ENCODE results near the gene TARS2.
A peak's percentile ranks its signal among the peaks of the same experiment; 100 is the strongest.

TARS2 gene, protein sequence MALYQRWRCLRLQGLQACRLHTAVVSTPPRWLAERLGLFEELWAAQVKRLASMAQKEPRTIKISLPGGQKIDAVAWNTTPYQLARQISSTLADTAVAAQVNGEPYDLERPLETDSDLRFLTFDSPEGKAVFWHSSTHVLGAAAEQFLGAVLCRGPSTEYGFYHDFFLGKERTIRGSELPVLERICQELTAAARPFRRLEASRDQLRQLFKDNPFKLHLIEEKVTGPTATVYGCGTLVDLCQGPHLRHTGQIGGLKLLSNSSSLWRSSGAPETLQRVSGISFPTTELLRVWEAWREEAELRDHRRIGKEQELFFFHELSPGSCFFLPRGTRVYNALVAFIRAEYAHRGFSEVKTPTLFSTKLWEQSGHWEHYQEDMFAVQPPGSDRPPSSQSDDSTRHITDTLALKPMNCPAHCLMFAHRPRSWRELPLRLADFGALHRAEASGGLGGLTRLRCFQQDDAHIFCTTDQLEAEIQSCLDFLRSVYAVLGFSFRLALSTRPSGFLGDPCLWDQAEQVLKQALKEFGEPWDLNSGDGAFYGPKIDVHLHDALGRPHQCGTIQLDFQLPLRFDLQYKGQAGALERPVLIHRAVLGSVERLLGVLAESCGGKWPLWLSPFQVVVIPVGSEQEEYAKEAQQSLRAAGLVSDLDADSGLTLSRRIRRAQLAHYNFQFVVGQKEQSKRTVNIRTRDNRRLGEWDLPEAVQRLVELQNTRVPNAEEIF

DNA sequence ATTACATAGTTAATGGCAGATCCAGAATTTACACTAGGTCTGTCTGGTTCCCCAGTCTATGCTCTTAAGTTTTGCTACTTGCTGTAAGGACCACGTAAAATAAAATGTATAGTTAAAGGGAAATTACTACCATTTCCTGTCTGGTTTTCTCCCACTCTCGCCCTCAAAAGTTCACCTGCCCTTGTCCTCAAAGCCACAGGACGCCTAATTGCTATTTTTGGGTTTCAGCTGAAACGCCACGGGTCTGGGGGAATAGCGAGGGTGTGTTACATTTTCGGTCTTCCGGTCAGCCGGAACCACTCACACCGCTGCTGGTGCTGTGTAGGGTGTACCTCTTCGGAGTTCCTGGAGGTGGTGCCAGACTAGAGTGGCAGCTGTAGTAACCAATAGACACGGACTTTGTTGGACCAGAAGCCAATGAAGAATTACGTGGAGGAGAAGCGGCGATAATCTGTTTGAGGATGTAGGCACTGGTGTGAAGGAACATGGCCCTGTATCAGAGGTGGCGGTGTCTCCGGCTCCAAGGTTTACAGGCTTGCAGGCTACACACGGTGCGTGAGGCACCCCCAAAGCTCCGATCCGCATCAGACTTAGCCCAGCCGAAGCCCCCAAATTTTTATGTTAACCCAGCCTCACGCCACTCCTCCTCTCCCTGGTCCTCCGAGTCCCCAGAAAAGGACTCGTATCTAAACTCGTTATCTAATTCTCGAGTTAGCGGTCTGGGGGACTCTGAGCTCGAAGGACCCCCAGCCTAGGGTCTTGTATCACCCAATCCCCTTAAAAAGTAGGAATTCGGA lies at the start of gene TARS2:
Gene TARS2 (plus strand): TSS at position 454 of the 797 bp plus-strand sequence. CDS start 32 bp downstream, at position 486.
- DNase-seq = peak; percentile 96

DNA sequence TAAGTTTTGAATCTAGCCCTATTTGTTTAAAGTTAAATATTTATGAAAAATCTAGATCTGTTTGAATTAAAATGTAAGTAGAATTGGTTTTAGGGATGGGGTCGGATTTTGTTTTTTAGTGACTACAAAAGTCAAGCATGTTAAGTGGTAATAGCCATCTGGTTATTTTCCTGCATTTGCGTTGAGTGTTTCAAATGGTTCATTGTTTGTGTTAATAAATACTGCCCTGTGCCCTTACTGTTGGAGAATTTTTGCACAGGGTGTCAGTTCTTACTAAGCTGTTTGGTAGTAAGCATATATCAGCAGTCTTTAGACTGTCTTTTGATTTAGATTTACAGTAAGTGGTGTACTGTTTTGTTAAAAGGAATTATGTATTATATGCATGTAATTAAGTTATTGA lies 46.1 kb upstream of the TARS2 start:
- DNase-seq = no peak

DNA sequence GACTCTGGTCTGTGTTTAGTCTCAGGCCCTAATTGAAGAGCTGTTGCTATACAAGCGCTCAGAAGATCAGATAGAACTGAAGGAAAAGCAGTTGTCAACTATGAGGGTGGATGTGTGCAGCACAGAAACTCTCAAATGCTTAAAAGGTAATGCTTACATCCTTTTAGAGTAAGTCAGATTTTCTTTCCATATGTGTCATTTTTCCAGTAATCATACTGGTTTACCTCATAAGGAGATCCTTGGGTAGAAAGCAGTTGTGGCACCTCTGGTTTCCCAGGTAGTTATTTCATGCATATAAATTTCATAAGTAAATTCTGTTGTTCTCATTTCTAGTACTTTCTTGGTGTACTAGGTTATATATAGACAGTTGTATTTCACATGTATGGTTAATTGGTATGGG lies 43.0 kb upstream of the TARS2 start:
- no peak for DNase-seq

DNA sequence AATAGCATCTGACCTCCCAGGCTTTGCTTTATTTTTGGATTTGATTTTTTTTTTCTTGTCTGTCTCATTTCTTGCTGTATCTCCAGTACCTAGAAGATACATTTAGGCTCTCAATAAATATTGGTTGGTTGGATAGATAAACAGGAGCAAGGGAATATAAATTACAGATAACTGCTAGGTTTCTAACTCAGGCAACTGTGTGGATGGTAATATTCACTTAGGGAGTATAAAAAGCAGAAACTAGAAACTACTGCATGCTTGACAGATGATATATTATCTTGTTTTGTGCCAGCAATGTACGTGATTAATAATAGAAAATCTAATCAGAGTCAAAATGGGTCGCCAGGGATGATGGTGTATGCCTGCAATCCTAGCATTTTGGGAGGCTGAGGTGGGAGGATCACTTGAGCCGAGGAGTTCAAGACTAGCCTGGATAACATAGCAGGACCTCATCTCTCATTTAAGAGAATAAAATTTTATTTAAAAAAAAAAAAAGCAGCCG lies 31.0 kb upstream of the TARS2 start:
- no peak for DNase-seq

DNA sequence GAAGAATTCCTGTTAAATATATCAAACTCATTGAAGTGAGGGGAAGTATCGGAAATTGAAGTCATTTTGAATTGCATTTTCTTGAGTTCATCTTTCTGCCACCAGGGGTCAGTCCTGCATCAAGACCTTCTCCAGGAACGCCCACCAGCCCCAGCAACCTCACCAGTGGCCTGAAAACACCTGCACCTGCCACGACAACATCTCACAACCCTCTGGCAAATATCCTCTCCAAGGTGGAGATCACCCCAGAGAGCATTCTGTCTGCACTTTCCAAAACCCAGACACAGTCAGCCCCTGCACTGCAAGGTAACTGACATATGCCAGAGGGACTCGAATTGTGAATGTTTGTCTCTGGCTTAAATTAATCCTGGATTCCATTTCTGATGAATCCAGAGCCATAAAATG lies 22.8 kb upstream of the TARS2 start:
- DNase-seq = peak; percentile 66

DNA sequence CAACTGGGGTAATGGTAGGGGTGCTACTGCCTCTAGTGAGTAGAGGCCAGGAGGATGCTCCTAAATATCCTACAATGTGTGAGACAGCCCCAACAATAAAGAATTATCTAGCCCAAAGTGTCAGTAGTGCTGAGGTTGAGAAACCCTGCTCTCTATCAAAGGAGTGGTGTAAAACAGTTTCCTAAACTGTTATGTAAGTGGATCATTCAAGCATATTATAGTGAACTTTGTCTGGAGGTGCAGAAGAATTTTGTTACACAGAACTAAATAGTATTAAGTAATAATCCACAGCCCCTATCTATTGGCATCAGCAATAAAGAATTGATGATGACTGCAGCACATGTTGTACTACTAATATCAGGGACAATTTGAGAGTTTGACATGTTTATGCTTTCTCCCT lies 20.3 kb upstream of the TARS2 start:
- no peak for DNase-seq

DNA sequence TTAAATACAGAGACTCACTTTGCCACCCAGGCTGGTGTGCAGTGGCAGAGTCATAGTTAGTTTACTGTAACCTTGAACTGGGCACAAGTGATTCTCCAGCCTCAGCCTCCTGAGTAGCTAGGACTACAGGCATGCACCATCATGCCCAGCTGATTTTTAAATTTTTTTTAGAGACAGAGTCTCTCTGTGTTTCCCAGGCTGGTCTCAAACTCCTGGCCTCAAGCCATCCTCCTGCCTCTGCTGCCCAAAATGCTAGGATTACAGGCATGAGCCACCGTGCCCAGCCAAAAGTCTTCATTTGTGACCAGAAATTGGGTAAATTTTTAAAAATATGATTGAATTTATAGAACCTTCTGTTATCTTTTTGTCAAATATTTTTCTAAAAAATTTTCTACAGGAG lies 17.9 kb upstream of the TARS2 start:
- no peak for DNase-seq

DNA sequence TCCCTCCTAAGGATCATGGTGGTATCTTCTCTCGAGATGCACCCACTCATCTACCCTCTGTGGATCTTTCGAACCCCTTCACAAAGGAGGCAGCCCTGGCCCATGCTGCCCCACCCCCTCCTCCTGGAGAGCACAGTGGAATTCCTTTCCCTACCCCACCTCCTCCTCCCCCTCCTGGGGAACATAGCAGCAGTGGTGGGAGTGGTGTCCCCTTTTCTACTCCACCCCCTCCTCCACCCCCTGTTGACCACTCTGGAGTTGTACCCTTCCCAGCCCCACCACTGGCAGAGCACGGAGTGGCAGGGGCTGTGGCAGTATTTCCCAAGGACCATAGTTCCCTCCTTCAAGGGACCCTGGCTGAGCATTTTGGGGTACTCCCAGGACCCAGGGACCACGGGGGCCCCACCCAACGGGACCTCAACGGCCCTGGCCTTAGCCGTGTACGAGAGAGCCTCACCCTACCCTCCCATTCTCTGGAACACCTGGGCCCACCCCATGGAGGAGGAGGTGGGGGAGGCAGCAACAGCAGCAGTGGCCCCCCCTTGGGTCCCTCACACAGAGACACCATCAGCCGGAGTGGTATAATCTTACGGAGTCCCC lies 14.5 kb upstream of the TARS2 start:
- DNase-seq = no peak

DNA sequence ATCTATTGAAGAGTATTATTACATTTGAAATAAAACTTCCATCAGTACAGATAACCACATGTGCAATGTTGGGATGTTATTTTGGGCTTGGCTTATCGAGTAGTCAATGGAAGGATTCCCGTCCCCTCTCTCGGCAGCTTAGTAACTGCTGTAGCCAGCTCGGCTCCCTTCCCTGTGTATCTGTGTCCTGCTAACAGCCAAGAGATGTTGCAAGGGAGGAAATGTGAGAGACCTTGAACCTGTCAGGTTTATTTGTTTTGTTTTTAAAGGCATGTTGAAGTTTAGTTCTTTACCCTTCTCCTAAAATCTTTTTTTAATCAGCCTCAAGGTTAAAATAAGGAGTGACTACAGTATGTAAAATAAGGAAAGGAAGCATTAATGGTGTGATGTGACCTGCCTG lies 13.6 kb upstream of the TARS2 start:
- no peak for DNase-seq

DNA sequence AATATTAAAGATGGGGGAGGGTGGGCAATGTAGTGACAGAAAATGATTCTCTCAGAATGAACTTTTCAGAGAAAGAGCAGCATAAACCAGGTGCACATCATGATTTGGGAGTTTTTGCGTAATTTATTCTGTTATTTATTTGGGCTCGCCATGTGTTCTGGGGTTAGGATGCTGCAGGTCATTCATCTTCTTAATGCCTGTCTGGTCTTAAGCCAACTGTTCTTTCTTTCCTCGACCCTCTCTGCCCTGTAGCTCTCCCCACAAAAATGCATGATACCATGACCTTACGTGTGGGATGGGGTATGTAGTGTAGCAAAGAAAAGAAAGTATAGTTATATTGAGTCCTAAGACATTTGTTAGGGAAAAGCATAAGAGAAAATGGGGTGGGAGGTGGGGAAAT lies 12.3 kb upstream of the TARS2 start:
- no peak for DNase-seq

DNA sequence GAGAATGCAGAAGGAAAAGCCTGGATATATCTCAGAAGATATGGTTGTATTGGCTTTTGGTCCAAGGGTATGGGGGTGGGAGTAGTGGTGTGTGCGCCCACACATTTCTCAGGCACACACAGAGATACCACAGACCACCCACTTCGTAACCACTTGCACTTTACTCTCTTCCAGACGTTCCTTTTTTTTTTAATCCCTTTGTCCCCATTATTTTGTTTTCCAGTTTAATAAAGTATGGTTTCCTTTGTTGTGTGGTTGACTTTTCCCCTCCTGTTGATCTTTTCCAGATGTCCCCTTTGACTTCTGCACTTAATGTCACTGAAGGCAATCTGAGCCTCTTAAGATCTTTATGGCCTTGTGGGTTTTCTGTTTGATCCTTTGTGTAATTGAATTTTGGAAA lies 10.5 kb upstream of the TARS2 start:
- no peak for DNase-seq

DNA sequence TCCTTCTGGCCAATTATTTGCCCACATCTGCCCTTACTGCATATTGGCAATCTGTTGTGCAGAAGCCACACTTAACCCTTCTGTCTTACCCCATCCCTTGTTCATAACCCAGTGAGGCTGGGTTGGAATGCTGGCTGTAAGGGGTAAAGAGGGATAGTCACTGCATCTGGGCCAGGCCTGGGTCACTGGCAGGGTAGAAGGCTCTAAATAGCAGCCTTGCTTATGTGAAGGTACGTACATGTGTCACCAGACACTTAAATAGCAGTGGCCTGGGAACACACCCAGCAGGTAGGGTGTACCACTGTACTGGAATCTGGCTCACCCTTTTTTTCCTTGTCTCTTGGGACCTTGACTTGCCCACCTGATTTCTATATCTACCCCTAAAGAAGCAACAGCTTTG lies 9.9 kb upstream of the TARS2 start:
- DNase-seq = no peak

DNA sequence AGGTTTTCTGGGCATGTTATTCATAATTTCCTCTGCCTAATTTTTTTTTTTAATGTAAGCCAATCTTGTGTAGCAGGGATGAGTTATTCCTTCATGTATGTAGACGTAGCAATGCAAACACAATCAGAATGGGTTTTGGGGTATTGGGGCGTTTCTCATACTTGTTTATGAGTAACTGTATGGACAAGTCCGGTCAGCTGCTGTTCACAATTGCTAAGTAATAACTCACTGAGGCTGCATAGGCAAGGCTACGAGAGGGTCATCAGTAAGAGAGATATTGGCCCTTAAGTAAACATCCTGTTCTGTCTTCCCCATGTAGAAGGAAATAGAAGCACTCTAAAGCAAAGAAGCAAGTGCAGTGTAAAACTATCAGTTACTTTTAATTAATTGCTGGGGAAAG lies 9.5 kb upstream of the TARS2 start:
- no peak for DNase-seq

DNA sequence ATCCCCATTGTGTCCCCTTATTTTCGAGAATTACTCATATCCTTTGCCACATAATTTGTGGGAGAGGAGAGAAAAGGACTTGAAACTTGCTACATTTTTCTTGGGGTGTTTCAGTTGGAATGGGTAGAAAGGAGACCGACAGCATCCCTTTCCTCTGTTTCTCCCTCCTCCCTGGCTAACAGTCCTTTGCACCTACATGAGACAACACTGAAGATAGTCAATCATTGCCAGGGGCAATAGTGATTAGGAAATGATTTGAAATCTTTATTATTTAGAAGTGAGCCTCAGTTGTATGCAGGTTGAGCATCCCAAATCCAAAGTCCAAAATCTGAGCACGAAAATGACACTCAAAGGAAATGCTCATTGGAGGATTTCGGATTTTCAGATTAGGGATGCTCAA lies 7.8 kb upstream of the TARS2 start:
- DNase-seq = no peak

DNA sequence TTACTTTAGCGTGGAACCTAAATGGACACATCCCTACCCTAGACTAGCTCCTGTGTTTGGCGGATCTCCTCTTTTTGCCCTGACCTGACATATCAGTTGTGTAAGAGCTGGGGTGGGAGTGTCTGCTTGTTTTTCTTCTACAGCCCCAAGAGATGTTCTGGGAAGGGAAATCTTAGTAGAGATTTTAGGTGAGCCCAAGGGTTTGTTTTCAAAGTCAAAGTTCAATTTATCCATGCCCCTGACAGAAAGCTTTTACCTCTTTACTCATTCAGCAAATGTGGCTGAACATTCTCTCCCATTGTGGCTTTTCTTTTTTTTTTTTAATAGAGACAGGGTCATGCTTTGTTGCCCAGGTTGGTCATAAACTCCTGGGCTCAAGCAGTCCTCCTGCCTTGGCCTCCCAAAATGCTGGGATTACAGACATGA lies 7.3 kb upstream of the TARS2 start:
- DNase-seq = no peak

DNA sequence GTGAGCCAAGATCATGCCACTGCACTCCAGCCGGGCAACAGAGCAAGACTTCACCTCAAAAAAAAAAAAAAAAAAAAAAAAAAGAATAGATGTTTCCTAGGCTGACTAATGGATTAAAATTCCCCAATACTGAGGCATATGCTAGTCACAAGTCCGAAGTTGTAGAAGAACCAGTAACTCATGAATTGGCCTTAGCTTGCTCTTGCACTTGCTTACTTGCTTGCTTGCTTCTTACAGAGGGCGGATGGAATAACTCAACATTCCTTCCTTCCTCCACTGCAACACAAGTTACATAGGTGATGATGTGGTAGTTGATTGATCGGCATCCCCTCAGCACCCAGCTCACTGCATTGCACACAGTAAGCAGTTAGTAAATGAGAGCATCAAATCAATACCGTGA lies 2.8 kb upstream of the TARS2 start:
- DNase-seq = no peak

DNA sequence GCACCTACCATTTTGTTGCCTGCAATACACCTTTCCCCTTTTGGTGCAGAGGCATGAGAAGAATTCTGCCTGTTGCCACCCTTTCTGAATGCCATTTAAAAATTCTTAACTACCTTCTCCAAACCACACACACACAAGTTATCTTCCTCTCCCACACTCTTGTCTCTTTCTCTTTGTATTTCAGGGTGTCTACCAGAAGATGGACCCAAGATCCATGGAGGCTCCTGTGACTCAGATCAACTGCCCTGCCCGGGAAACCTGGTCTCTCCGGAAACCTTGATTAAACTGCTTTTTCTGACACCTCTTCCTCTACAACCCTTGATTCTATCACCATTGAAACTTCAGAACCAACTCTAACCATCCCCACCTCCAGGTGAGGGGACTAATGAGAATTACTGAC lies 2.4 kb upstream of the TARS2 start:
- DNase-seq = no peak

DNA sequence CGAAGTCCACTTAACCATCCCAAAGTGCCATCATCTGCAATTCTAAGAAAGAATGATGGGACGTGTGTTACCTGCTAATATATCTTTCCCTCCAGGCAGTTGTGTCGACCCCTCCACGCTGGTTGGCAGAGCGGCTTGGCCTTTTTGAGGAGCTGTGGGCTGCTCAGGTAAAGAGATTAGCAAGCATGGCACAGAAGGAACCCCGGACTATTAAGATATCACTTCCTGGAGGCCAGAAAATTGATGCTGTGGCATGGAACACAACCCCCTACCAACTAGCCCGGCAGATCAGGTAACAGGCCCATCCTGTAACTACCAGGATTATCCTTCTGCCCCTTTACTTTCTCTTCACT lies 520 bp downstream of the TARS2 start:
- DNase-seq = no peak

DNA sequence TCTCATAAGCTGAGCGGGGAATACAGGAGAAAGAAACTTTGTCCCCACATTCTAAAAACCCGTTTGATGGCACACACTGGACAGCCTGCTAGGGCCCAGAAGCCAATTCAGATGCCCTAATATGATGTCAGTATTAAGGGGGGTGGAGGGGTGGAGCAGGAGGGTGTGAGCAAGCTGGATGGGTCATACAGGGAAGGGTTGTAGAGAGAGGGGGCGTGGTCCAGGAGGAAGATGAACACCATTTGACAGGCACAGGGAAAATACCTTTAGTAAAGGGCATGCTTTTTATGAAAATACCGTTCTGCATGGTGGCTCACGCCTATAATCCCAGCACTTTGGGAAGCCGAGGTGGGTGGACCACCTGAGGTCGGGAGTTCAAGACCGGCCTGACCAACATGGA lies 6.0 kb downstream of the TARS2 start:
- no peak for DNase-seq

DNA sequence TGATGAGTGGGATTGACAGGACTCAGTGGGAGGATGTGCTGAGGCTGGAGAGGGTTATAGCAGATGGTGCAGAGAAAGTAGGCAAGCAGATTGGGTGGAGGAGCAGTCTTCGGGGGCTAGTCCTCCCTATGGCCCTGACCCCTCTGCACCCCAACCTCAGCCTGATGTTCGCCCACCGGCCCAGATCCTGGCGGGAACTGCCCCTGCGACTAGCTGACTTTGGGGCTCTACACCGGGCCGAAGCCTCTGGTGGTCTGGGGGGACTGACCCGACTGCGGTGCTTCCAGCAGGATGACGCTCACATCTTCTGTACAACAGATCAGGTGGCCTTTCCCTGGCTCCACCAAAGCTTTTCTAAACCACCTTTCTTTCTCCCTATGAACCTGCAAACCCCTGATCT lies 11.1 kb downstream of the TARS2 start:
- no peak for DNase-seq

DNA sequence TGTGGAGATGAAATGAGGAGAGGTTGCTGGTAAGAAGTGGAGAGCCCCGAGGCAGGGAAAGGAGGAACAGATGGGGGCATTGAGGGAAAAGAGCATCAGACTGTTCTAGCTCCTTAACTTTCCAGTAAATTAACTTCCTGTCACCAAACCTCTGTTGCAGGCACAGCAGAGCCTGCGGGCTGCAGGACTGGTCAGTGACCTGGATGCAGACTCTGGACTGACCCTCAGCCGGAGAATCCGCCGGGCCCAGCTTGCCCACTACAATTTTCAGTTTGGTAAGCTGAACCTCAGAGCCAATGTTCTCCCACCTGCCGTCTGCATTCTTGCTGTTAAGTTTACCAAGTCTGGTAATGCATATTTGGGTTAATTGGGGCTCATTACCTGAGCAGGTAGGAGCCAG lies 18.2 kb downstream of the TARS2 start:
- no peak for DNase-seq

DNA sequence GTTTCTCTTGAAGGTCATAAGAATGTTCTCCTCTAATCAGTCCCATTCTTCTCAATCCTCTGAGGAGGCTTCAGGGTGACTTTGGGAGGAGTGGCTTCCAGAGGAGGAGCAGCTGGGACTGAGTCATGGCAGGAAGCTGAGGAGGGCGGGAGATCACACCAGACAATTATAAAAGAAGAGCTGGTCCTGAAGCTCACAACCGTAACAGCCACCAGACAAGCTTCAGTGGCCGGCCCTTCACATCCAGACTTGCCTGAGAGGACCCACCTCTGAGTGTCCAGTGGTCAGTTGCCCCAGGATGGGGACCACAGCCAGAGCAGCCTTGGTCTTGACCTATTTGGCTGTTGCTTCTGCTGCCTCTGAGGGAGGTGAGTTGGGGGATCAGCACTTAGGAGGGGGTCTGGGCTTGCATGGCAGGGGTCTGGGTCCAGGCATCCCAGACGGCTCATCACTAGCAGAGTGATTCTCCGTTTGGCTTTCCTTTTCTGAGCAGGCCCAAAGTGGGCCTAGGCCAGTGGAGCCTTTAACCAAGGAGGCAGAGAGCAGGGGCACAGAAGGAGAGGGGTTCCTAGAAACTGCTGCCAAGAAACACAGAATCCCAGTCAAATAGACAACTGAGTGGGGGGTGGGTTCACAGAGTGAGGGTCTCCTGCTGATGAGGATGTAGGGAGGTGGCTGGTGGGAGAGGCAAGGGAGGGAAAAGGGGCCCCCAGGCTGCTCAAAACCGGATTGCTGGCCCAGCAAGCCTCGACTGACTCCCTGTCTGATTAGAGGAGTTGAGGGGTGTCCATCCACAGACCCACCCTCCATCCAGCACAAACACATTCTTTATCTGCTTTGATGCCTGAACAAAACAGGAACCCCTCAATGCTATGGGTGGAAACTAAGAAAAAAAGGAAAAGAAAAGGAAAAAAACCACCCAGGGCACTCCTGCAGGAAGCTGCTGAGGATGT lies 21.0 kb downstream of the TARS2 start, which contains the start of gene ECM1:
Gene ECM1 (plus strand): TSS at position 198 of the 953 bp plus-strand sequence. CDS start 101 bp downstream, at position 299.
- DNase-seq = no peak

Measured in activated gamma-delta T cell treated with Interleukin-2 at 50 U/mL for 16 hours (primary cell).